OCI-LY3 (cell line): Measurements from ENCODE around the gene FRMD4A.

Source experiments
- EZH2phosphoT487 ChIP-seq: fragments of 200-600 bp; shearing (Covaris generic); IDR thresholded peaks from 2 replicates; pipeline ENCODE4 v1.6.1; 2018; ENCODE audit warnings: antibody characterized with exemption, mixed run types, low read depth
- TF ChIP-seq, protein P1 (sequence below): fragments of 200-600, 300-600 bp; sonication (generic); IDR thresholded peaks from 2 replicates; pipeline ENCODE4 v1.5.1; 2014; ENCODE audit warnings: antibody characterized with exemption, low read length, low read depth

DNA sequence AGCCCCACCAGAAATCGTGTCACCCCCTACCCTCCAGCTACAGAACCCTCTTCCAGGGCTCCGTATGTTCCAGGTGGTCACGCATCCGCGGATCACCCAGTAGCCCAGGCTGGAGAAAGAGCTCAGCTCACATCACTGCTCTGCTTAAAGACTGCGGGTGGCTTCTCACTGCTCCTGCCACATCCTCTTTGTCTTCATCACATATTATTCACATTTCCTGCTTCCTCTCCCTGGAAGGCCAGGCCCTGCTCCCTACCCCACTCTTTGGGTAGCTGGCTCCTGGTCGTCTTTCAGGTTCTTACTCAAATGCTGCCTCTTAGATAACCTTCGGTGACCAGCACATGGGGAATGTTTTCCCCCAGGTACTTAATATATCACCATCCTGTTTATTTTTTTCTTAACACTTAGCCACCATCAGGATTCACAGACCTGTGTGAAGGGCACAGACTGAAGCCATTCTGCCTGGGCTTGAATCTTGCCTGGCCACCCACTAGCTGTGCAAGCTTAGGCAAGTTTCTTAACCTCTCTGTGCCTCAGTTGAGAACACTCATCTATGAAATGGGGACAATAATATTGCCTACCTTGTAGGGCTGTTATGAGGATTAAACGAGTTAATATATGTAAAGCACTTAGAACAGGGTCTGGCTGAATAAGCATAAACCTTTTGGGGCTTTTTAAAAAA is 436.2 kb downstream of the FRMD4A start:
- TF ChIP-seq, protein P1, sequence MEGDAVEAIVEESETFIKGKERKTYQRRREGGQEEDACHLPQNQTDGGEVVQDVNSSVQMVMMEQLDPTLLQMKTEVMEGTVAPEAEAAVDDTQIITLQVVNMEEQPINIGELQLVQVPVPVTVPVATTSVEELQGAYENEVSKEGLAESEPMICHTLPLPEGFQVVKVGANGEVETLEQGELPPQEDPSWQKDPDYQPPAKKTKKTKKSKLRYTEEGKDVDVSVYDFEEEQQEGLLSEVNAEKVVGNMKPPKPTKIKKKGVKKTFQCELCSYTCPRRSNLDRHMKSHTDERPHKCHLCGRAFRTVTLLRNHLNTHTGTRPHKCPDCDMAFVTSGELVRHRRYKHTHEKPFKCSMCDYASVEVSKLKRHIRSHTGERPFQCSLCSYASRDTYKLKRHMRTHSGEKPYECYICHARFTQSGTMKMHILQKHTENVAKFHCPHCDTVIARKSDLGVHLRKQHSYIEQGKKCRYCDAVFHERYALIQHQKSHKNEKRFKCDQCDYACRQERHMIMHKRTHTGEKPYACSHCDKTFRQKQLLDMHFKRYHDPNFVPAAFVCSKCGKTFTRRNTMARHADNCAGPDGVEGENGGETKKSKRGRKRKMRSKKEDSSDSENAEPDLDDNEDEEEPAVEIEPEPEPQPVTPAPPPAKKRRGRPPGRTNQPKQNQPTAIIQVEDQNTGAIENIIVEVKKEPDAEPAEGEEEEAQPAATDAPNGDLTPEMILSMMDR, result no peak
- TF ChIP-seq EZH2phosphoT487, result no peak
